ENCODE results near the gene NPW.

Gene NPW

GRCh38 chr16:2037647-2038381, 18.2 kb downstream of the NPW start:
- no peaks in the 10 kb centered on the region for H3K27me3 ChIP-seq (ENCODE audit: control insufficient read depth, insufficient read depth, low read length)
- H3K36me3 ChIP-seq (ENCODE audit: control insufficient read depth, insufficient read depth, low read length): peaks cover 9% of the 10 kb centered on the region
- H3K4me1 ChIP-seq (ENCODE audit: control insufficient read depth, insufficient read depth, low read length): peaks cover 96% of the 10 kb centered on the region
- no peaks in the 10 kb centered on the region for H3K9me3 ChIP-seq (ENCODE audit: control insufficient read depth, low read length)
- no peak overlapping the region for H3K9ac ChIP-seq (ENCODE audit: low read length)
- no peak overlapping the region for H3K4me3 ChIP-seq (ENCODE audit: low read length)

GRCh38 chr16:2038382-2039231, 19.0 kb downstream of the NPW start:
- Histone ChIP-seq H3K4me3 (ENCODE audit: low read length) (no peak overlapping the region), H3K4me1 (ENCODE audit: control insufficient read depth, insufficient read depth, low read length) (peaks cover 96% of the 10 kb centered on the region), H3K36me3 (ENCODE audit: control insufficient read depth, insufficient read depth, low read length) (peaks cover 9% of the 10 kb centered on the region), H3K27me3 (ENCODE audit: control insufficient read depth, insufficient read depth, low read length) (no peaks in the 10 kb centered on the region), H3K9ac (ENCODE audit: low read length) (no peak overlapping the region), H3K9me3 (ENCODE audit: control insufficient read depth, low read length) (no peaks in the 10 kb centered on the region)

- Histone ChIP-seq H3K4me1 (ENCODE audit: control insufficient read depth, insufficient read depth, low read length) (peaks cover 98% of the 10 kb centered on the region), H3K9ac (ENCODE audit: low read length) (no peak overlapping the region), H3K27me3 (ENCODE audit: control insufficient read depth, insufficient read depth, low read length) (no peaks in the 10 kb centered on the region), H3K4me3 (ENCODE audit: low read length) (no peak overlapping the region), H3K9me3 (ENCODE audit: control insufficient read depth, low read length) (no peaks in the 10 kb centered on the region), H3K36me3 (ENCODE audit: control insufficient read depth, insufficient read depth, low read length) (peaks cover 9% of the 10 kb centered on the region)
Observed at GRCh38 chr16:2039274-2040031, 19.9 kb downstream of the NPW start.

- Histone ChIP-seq H3K4me1 (ENCODE audit: control insufficient read depth, insufficient read depth, low read length) (peaks cover 92% of the 10 kb centered on the region), H3K27me3 (ENCODE audit: control insufficient read depth, insufficient read depth, low read length) (no peaks in the 10 kb centered on the region), H3K9ac (ENCODE audit: low read length) (peak overlapping the region; percentile 62), H3K4me3 (ENCODE audit: low read length) (no peak overlapping the region), H3K36me3 (ENCODE audit: control insufficient read depth, insufficient read depth, low read length) (peaks cover 9% of the 10 kb centered on the region), H3K9me3 (ENCODE audit: control insufficient read depth, low read length) (no peaks in the 10 kb centered on the region)
Observed at GRCh38 chr16:2040041-2040786, 20.6 kb downstream of the NPW start.

- H3K4me1 ChIP-seq (ENCODE audit: control insufficient read depth, insufficient read depth, low read length): peaks cover 84% of the 10 kb centered on the region
Observed at GRCh38 chr16:2040787-2041522, 21.4 kb downstream of the NPW start.

GRCh38 chr16:2042171-2042985, 22.8 kb downstream of the NPW start:
- Histone ChIP-seq H3K9ac (ENCODE audit: low read length) (peak overlapping the region; percentile 62), H3K27me3 (ENCODE audit: control insufficient read depth, insufficient read depth, low read length) (no peaks in the 10 kb centered on the region), H3K4me1 (ENCODE audit: control insufficient read depth, insufficient read depth, low read length) (peaks cover 82% of the 10 kb centered on the region), H3K9me3 (ENCODE audit: control insufficient read depth, low read length) (no peaks in the 10 kb centered on the region), H3K36me3 (ENCODE audit: control insufficient read depth, insufficient read depth, low read length) (peaks cover 2% of the 10 kb centered on the region), H3K4me3 (ENCODE audit: low read length) (no peak overlapping the region)

More at GRCh38 chr16:2040787-2041522, 21.4 kb downstream of the NPW start:
- peak overlapping the region; percentile 62 for H3K9ac ChIP-seq (ENCODE audit: low read length)
- H3K36me3 ChIP-seq (ENCODE audit: control insufficient read depth, insufficient read depth, low read length): peaks cover 9% of the 10 kb centered on the region
- no peaks in the 10 kb centered on the region for H3K9me3 ChIP-seq (ENCODE audit: control insufficient read depth, low read length)
- no peak overlapping the region for H3K4me3 ChIP-seq (ENCODE audit: low read length)
- no peaks in the 10 kb centered on the region for H3K27me3 ChIP-seq (ENCODE audit: control insufficient read depth, insufficient read depth, low read length)

GRCh38 chr16:2042986-2043666, 23.5 kb downstream of the NPW start:
- no peak overlapping the region for H3K4me3 ChIP-seq (ENCODE audit: low read length)
- peak overlapping the region; percentile 7 for H3K9ac ChIP-seq (ENCODE audit: low read length)

GRCh38 chr16:2043667-2044451, 24.3 kb downstream of the NPW start:
- Histone ChIP-seq H3K4me3 (ENCODE audit: low read length) (no peak overlapping the region), H3K9ac (ENCODE audit: low read length) (peak overlapping the region; percentile 7), H3K27me3 (ENCODE audit: control insufficient read depth, insufficient read depth, low read length) (no peaks in the 10 kb centered on the region), H3K9me3 (ENCODE audit: control insufficient read depth, low read length) (no peaks in the 10 kb centered on the region), H3K36me3 (ENCODE audit: control insufficient read depth, insufficient read depth, low read length) (no peaks in the 10 kb centered on the region), H3K4me1 (ENCODE audit: control insufficient read depth, insufficient read depth, low read length) (peaks cover 72% of the 10 kb centered on the region)

More at GRCh38 chr16:2042986-2043666, 23.5 kb downstream of the NPW start:
- Histone ChIP-seq H3K27me3 (ENCODE audit: control insufficient read depth, insufficient read depth, low read length) (no peaks in the 10 kb centered on the region), H3K9me3 (ENCODE audit: control insufficient read depth, low read length) (no peaks in the 10 kb centered on the region), H3K4me1 (ENCODE audit: control insufficient read depth, insufficient read depth, low read length) (peaks cover 74% of the 10 kb centered on the region), H3K36me3 (ENCODE audit: control insufficient read depth, insufficient read depth, low read length) (no peaks in the 10 kb centered on the region)

GRCh38 chr16:2044541-2044940, 25.0 kb downstream of the NPW start:
- Histone ChIP-seq H3K9ac (ENCODE audit: low read length) (no peak overlapping the region), H3K9me3 (ENCODE audit: control insufficient read depth, low read length) (no peaks in the 10 kb centered on the region), H3K4me1 (ENCODE audit: control insufficient read depth, insufficient read depth, low read length) (peaks cover 70% of the 10 kb centered on the region), H3K27me3 (ENCODE audit: control insufficient read depth, insufficient read depth, low read length) (no peaks in the 10 kb centered on the region), H3K36me3 (ENCODE audit: control insufficient read depth, insufficient read depth, low read length) (no peaks in the 10 kb centered on the region), H3K4me3 (ENCODE audit: low read length) (no peak overlapping the region)
